HG03097 (cell line): ENCODE results near the gene COQ3.

Experiments
- ATAC-seq: cut with Tn5 transposase; IDR thresholded peaks from one replicate; pipeline ENCODE4 v1.9.1; 2021; ENCODE audit not compliant: unreplicated experiment, low FRiP score

Gene COQ3, protein sequence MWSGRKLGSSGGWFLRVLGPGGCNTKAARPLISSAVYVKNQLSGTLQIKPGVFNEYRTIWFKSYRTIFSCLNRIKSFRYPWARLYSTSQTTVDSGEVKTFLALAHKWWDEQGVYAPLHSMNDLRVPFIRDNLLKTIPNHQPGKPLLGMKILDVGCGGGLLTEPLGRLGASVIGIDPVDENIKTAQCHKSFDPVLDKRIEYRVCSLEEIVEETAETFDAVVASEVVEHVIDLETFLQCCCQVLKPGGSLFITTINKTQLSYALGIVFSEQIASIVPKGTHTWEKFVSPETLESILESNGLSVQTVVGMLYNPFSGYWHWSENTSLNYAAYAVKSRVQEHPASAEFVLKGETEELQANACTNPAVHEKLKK

DNA sequence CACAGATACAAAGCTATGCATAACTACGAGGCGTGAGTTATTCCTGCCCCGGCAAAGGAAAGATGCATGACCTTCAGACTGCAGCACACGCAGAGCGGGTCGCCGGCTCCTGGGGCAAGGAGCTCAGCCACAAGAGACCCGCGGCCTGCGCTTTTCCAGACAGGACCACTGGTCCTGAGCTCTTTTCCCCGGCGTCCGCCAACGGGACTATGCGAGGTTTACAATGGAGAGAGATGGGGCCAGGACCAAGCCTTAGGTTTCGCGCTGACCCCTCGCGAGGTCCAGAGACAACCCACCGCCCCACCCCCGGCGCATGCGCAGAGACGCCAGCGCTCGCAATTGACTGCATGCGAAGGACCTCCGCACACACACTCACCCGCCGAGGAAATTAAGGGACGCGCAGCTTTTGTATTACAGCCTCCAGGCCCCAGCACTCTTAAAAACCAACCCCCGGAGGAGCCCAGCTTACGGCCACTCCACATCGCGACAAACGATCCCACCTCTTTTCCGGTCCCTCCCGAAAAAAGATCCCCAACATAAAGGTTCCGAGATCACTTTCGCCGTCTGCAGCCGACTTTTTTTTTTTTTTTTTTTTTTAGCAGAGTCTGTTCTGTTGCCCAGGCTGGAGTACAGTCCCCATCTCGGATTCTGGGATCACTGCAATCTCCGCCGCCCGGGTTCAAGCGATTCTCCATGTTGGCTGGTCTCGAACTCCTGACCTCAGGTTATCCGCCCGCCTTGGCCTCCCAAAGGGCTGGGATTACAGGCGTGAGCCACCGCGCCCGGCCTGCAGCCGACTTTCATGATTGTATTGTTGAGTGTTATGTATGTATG, at the start of gene COQ3:
Gene COQ3, minus strand, starts transcription at position 498 of the 834 bp plus-strand sequence. Its CDS starts 16 bp downstream, at position 482.
- peak; percentile 62 for ATAC-seq

DNA sequence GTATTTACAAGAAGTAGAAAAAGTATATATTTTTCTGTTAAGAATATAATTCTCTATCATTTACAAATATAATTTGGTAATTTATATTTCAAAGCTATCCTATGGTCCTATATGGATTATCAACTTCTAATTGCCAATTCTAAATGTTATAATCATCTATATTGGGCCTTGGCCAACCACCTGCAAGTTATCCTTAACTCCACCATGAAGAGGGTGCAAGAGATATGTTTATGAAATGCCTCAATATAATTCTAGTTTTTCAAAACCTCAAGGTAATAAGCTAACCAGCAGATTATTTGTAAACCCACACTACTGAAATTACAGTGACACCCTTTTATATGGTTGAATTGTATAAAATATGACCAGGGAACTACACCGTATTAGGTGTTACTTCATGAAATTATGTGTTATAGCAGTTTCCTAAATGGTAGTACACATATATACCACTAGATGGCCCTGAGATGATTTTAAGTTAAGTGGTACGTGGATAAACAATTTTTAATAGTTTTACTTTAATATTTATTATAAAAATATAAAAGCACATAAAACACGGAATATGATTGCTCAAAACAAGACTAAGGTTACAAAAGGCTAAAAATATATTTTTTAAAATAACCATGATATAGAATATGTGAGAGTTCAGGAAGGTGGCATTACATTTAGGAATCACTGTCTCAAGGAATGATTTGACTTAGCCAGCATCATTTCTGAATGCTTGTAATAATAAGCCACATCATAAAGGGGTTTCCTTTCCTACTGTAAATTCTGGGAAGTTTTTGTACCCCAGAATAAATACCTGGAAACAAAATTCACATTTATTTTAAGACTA, 40.9 kb upstream of the COQ3 start:
- peak; percentile 64 for ATAC-seq

DNA sequence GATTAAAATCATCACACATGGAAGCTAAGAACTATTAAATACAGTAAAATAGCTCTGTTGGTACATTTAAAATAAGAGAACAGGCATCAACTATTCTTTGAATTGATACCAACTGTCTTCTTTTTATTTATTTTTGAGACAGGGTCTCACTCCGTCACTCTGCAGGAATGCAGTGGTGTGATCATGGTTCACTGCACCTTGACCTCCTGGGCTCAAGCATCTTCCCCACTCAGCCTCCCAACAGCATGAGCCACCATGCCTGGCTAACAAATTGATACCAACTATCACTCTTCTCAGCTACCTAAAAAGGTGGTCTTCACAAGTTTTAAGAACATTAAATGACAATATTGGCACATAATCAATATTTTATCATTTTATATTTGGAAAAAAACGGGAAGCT, 38.9 kb upstream of the COQ3 start:
- ATAC-seq = no peak

DNA sequence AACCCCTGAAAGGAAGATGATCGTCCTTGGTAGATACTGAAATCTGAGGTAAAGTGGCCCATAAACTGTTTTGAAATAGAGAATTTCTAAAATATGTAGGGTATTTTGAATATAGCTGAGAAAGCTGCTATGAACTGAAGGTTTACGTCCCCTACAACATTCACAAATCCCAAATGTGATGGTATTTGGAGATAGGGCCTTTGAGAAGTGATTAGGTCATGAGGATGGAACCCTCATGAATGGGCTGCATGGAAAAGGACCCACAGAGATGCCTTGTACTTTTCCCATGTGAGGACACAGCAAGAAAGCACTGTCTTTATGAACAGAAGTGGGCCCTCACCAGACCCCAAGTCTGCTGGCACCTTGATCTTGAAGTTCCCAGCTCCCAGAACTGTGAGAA, 37.9 kb upstream of the COQ3 start:
- ATAC-seq = no peak

DNA sequence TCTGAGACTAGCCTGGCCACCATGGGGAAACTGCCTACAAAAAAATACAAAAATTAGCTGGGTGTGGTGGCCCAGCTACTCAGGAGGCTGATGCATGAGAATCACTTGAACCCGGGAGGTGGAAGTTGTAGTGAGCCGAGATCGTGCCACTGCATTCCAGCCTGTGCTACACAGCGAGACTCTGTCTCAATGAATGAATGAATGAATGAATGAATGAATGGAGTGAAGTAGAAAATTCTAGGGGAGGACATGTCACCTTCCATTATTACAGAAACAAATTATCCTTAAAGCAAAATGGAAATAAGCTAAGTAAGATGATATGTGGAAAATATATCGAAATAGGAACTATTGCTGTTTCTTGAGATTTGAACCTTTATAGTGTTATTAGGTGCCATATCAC, 34.0 kb upstream of the COQ3 start:
- no peak for ATAC-seq

DNA sequence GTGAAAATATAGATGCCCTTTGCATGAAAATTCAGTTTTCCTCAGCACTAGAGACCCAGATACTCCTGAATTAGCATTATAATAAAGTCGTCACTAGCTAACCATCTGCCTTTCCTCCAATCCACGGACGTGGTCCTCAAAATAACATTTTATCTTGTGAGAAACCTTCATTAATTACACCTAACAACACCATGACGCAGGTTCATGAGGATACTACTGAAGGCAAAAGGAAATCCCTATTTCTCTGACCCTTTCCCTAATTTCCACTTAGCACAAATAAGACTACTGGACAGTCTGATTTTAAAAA, 32.4 kb upstream of the COQ3 start:
- no peak for ATAC-seq

DNA sequence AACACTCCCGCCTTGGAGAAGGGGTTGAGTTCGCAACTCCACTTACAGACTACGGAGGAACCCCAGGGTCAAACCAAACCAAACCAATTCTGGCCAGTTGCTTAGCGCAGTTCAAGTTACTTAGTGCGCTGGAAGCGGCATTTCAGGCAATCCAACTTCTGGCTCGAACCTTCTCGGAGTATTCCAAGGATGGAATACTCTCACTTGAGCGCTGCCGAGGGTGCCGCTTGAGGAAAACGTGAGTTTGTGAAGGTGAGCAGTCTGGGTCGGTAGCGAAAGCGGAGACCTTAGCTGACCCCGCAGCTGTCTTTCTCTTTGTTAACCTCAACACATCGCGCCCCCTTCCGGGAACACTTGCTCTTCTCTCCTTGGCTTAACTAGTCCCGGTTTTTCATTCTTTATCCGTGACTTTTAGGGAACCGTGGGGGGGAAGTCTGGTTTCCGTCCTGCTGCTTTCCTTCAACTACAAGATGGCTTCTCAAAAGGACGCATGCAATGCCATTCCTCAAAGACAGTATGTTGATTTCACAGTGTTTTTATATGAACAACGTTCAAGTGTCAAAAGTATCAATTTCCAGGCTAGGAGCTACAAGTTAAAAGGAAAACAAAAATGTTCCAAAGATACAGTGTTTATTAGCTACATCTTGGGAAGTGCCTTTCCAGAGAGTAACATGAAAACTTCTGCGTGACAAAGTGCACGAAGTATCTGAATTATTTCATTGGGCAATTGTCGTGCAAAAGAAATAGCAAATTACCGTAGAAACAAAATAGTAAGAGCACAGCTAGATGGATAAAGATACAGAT, 31.9 kb upstream of the COQ3 start:
- ATAC-seq = peak; percentile 45

DNA sequence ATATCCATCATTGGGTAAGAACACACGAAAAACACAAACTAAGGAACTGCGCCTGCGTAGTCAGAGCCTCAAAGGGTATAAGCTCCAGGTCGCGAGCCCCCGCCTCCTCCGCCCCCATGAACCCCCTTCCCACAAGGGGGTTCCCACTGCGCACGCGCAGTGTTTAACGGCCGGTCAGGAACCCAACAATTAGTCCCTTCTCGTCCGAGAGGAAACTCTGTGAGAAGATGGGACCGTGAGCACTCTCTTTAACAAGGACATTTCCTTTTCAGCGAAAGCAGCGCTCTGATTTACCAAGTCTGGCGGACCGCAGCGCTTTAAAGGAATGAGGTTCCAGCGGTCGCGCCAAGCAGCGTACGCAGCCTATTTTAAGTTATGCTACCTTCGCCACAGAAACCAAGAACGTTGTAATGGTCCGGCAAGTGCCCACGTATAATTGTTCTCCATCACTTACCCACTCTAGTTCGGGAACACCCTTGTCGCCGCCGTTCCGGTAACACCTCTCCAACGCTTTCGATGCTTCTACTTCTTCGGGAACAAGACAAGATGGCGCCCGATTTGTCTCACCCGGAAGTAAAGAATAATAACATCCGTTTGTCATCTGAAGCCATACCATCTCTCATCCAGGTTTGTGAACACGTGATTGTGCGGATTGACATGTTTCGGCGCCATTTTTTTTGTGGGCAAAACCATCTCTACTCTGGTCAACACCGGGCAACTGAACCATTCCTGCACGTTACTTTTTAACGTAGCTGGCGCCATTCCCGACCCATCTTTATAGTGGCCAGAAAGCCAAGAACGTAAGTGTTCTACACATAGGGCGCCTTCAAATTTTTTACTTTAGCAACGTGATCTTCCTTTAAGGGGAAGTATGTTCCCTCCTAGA, 31.0 kb upstream of the COQ3 start, which contains the start of gene PNISR:
Gene PNISR, minus strand, starts transcription at position 548 of the 886 bp plus-strand sequence. CDS start 10,649 bp downstream, outside the sequence.
- ATAC-seq = peak; percentile 92

DNA sequence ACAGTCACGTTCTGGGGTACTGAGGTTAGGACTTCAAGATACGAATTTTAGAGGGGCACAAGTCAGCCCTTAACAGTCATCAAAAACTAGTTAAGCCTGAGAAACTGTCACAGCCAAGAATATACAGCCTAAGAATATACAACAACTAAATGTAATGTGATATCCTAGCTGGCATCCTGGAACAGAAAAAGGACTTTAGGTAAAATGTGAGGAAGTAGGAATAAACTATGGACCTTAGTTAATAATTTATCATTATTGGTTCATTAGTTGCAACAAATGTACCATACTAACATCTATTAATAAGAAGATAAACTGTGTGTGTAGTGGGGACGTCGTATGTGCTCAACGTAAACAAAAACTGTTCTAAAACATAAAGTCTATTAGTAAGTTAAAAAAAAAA, 30.0 kb upstream of the COQ3 start:
- ATAC-seq = no peak

DNA sequence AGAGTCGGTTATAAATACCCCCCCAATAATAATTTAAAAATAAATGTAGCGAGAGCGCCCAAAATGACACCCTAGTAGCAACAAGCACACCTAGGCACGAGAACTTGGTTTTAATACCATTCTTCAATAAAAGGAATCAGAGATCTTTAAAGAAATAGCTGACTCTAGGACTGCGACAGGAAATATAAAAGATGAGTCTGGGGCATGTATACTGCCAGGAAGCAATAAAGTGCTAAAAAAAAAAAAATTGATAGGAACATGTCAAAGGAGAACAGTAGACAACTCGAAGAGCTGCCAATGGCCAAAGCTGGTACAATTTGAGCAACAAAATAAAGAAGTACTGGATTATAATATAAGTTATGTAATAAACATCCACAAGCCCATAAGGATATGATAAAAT, 28.9 kb upstream of the COQ3 start:
- ATAC-seq = no peak

DNA sequence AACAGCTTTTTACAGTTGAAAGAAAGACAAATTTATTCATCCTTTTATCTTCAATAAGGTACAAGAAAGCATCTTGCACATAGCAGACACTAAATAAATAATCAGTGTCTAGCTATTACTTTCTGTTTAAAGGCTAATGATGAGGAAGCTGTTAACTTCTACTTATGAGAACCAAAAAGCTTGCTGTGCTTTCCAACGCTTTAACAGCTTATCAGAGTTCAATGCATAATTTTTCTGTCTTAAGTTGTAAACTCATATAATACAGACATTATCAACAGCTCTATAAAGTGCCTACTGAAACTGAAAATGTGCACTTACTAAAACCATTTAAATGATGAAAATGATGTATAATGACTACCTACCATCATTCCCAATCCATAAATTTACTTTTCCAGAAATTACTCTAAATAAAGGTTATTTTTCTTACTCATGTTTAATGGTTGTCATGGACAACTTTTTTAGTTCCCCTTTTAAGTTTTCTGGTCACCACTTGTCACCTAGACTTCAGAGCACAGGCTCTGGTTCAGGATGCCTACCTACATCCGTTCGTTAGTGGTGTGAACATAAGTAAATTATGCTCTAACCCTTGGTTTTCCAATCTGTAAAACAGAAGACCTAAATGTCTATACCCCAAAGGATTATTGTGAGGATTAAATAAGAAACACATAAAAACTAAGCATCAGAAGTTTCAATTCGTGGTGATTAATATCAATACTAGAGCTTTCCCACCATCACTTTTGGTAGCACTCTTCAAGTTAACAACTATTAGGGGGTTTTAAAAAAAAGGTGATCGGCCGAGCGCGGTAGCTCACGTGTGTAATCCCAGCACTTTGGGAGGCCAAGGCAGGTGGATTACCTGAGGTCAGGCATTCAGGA, 23.1 kb upstream of the COQ3 start:
- peak; percentile 71 for ATAC-seq

DNA sequence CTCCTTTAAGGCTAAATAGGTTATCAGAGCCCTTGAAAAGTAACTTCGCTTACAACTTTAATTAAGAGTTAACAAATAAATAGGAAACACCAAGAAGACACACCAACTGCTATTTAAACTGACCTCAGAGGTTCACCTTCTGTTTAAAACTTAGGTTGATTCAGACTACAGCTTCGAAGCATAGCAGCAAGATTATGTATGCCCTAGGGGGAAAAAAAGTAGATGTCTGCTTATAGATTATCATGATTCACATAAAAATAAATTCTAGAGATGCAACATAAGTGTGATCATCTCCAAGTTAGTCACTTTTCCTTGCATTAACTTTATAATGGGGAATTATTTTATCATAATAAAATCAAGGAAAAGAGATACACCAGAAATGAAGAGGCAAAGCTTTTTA, 22.2 kb upstream of the COQ3 start:
- ATAC-seq = no peak

DNA sequence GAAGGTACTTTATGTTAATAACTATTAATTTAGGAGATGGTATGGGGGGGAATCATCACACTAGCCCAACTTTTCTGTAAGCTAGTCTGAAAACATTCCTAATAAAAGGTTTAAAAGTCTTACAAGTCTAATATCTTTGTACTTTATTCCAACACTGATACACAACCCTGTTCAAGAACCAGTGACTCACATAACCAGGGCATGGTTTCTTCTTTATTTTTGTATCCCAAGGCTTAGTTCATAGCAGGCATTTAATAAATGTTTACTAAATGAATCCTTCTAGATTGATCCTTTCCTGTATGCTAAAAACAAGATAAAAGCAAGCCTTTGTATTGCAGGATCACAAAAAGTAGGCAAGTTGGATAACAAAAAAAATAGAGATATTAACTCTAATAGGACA, 21.5 kb upstream of the COQ3 start:
- no peak for ATAC-seq

DNA sequence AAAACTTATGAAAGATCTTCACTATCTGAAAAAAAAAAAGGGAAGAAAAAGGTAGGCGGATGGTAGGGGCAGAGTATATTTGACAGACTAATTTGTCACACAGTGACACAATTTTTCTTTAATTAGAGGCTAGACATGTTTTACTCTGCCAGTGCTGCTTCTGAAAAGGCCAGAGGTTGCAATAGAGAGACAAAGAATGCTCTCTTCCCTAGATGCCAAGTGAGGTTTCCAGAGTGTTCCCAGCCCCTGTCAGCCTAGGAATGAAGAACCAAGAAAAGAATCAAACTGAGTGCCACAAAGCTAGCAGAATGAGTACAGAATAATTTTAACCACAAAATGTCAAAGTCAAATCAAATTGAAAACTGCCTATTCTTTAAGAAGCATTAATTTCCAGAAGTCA, 18.1 kb upstream of the COQ3 start:
- ATAC-seq = no peak

DNA sequence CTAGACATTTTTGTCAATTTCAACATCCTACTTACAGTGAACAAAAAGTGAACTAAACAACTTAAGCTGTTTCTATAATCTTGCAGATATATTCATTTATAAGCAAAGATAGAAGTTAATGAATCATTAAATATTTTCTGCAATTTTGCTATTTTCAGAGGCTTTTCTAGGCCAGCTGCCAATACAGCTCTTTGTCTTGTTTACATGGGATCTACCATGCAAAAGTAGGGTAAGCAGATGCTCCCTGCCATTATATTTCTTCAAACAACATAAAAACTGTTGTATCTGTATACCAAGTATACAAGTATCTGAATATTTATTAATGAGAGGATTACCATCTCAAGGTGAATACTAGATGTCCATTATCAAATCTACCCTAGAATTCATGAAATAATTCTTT, 15.7 kb upstream of the COQ3 start:
- ATAC-seq = no peak

DNA sequence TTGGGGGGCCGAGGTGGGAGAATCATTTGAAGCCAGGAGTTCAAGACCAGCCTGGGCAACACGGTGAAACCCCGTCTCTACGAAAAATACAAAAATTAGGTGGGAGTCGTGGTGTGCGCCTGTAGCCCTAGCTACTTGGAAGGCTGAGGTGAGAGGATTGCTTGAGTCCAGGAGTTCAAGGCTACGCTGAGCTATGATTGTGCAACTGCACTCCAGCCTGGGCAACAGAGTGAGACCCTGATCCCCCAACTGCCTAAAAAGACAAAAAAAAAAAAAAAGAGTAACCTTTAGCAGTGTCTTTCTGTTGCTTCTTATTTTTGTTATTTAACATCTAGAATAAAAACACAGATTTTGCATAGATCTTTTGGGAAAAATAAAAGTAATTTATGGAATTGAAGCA, 13.1 kb upstream of the COQ3 start:
- no peak for ATAC-seq

DNA sequence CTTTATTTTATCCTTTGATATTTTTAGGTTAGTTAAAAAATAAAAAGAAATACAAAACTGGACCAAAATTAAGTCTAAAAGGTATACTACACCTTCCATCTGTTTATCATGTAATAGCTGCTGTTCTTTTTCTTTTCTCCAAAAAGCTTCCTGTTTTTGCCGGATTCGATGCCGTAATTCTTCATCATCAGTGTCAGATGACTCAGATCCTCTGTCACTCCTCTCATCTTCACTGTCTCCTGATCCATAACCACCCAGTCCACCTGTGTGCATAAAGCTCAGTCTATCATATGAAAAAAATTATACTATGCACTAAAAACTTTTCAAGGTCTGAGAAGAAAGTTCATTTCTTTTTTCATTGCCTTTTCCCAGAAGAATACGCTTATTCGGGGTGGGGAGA, 8.5 kb upstream of the COQ3 start:
- no peak for ATAC-seq

DNA sequence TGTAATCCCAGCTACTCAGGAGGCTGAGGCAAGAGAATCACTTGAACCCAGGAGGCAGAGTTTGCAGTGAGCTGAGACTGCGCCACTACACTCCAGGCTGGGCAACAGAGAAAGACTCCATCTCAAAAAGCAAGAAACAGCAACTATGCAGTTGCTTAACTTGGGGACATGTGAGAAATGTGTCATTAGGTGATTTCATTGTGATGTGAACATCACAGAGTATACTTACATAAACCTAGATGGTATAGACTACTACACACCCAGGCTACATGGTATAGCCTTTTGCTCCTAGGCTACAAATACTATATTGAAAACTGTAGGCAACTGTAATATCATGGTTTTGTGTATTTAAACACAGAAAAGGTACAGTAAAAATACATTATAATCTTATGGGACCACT, 3.3 kb upstream of the COQ3 start:
- no peak for ATAC-seq

DNA sequence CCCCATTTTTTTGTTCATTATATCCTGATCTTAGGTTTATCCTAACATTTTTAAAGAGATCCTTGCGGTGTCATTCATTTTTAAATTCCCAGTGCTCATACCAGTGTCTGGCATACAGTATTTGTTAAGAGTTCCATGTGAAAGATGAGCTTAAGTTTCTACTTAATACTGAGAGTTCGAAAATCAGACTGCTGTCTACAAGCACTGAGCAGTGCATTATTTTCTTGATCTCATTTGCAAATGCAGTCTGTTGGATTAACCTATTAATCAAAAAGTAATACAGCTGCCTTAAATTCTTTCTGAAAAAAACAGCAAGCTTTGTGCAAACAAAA, 663 bp downstream of the COQ3 start:
- ATAC-seq = peak; percentile 16
